IPS-11a (cell line): ENCODE results near the gene PACSIN1.
"Not testable (repeated sequence)": the region's sequence is repeated elsewhere in the genome, so short reads cannot be mapped to it uniquely, and the experiment has no call there.

Experiments used
- H3K4me3 ChIP-seq: one replicate; pipeline ENCODE4 v1.5.1; 2013; ENCODE audit warnings: low read depth, low read length, control low read depth

Gene PACSIN1

DNA sequence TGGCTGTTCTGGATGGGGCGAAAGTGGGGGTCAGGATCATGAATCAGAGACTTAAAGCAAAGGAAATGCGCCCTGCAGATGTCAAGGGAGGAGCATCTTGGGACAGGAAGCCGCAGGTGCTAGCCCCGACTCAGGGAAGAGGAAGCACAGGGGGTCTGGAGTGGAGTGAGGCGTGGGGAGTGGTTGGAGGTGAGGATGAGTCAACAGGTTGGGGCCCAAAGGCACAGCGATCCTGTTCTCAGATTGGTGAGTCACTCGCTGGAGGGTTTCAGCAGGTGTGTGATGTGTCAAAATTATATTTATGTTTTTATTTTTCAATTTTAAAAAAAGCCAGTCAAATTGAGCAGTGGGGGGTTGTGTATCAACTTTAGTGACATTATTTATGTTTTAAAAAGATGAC is 19.0 kb downstream of the PACSIN1 start:
- H3K4me3 ChIP-seq: no peak overlapping the region

DNA sequence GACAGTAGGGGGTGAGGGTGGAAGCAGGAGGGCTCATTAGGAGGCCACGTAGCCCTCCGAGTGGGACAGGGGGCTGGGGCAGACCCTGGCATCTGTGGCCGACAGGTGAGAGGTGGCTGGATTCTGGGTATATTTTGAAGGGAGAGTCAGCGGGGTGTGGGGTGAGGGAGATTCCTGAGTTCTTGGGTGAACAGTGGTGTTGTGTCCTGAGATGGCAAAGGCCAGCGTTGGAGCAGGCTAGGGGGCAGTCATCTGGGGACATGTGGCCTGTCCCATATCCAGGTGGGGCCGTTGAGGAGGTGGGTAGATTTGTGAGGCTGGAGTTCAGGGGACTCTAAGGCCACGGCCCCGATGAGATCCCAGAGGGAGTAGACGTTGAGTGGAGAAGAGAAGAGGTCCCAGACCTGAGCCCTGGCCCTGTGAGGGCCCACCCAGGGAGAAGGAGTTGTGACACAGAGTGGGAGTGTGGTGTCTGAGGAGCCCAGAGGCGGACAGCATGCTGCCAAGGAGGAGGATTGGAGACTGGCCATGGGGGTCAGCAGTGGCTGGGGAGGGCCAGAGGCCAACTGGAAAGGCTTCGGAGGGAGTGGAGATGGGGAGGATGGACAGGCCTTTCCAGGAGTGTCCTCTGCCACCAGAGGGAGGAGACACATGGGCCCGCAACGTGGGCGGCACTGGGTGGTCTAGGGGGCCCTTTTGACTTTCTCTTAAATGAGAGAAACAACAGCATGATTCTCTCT is 19.6 kb downstream of the PACSIN1 start:
- H3K4me3 ChIP-seq: no peak overlapping the region

DNA sequence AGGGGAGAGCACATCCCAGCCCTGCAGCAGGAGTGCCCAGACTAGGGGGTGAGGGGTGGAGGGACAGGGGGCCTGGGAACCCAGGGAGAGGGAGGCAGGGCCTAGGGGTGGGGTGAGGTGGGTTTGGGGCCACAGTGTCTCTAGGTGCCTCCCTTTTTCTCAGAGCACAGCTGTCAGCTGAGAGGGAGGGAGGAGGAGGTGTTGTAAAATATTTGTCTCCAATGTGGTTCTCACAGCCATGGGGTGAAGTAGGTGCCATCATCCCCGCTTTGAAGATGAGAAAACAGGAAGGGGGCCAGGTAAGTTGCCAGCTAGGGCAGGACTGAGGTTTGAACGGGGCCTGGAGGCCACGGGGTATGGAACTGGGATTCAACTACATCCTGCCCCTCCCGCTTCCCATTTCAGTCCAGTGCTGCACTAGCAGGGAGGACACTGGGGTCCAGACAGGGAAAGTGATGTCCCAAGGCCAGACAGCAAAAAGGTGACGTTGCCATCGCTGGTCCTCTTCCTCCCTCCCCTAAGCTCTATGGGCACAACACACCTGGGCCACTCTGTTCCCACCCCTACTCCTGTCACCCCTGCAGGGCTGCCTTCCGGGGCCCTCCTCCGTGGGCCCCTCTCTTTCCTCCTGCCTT is 20.3 kb downstream of the PACSIN1 start:
- H3K4me3 ChIP-seq: no peak overlapping the region

DNA sequence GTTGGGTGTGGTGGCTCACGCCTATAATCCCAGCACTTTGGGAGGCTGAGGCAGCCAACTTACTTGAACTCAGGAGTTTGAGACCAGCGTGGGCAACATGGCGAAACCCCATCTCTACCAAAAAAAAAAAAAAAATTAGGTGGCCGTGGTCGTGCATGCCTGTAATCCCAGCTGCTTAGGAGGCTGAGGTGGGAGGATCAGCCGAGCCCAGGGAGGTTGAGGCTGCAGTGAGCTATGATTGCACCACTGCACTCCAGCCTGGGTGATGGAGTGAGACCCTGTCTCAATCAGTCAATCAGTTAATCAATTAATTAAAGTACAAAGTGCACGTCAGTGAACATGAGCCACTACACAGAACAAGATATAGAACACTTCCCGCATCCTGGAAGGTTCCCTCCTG is 21.0 kb downstream of the PACSIN1 start:
- H3K4me3 ChIP-seq: not testable (repeated sequence)

DNA sequence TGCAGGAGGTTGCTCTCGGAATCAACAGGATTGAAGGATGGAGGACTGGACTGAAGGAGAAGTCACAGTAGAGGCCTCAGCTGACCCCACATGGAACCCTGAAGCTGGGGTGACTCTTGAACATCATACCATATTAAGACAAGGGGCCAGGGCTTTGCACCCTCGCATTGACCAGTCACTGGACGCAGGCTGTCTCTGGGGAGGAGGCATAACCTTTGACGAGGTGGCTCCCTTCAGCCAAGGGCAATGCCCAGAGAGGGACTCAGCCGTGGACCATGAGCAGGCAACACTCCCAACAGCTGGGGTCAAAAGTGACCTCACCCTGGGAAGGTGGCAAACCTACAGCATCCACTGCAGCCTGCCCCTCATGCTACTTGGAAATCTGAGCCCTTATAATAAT is 21.7 kb downstream of the PACSIN1 start:
- H3K4me3 ChIP-seq: no peak overlapping the region

DNA sequence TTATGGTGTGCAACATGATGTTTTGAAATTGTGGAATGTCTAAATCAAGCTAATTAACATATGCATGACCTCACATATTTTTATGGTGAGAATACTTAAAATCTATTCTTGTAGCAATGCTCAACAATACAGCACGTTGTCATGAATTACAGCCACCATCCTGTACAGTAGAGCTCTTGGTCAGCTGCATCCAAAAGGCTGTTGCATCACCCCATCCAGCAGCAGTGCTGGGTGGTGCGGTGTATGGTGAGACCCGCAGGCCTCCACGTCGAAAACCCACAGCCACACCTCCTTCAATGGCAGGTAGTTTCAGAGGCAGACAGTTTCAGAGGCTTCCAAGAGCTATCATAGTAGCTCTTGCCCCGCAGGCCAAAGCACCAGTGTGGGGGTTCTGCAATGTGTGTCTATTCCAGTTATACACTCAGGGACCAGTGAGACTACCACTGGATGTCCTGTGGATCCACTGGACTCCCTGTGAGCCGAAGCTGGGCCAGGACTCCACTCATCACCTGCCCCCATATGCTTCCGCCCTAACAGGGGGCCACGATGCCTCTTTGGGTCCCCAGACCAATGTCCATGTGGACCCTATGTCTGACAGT is 23.4 kb downstream of the PACSIN1 start:
- H3K4me3 ChIP-seq: no peak overlapping the region

DNA sequence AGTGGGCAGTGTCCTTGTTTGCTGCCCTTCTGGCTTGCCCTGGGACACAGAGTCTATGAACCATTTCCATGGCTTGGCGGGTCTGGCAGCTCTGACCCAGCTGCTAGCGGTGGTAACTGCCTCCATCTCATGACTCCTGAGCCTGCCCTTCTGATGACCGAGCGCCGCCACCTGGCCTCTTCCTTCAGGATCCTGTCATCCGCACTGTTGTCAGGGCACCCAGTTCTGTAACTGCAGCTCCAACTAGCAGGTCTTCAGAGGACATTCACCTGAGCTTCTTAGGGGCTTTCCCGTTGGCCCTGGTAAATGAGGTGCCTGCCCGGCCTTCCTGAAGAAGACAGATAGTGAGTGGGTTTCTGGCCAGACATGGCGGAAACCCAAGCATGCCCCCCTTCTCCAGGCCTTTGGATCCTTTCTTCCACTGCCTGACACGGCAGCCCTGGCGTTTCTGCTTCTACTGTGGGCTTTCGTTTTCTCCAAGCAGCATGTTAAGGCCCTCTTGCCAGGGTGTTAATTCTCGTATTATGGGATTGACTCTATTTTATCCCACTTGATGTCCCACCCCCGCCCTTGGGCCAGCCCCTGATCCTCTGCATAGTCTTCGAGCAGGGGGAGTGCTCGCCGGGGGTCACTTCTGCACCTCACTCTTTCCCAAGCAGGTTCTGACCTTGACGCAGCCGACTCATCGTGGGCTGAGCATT is 24.7 kb downstream of the PACSIN1 start:
- no peak overlapping the region for H3K4me3 ChIP-seq

DNA sequence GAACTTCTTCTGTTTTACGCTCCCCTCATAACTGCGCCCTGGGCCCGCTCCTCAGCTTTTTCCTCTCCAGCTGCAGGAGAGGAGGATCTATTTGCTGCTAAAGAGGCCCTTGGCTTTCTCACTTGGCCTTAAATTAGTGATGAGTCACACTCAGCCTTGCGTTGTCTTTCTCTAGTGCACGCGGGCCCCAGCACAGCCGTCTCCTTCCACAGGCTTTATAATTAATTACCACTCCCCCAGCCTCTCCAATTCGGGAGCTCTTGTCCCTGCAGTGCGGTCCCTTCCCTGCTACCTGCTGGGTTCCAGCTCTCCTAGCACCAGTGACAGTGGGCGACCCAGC is 25.2 kb downstream of the PACSIN1 start:
- H3K4me3 ChIP-seq: no peak overlapping the region

DNA sequence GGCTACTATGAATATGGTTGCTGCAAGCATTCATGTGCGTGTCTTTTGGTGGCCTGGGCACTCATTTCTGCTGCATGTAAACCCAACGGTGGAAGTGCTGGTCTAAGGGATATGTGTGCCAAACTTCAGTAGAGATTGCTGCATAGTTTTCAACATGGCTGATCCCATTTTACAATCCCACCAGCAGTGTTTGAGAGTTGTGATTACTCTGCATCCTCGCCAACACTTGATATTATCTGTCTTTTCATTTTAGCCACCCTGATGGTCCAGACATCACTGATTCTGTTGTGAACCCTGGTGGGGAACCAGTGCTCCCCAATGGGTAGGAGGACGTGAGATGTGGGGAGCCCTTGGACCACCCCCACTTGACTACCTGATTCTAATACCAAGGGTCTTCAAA is 27.5 kb downstream of the PACSIN1 start:
- H3K4me3 ChIP-seq: no peak overlapping the region

DNA sequence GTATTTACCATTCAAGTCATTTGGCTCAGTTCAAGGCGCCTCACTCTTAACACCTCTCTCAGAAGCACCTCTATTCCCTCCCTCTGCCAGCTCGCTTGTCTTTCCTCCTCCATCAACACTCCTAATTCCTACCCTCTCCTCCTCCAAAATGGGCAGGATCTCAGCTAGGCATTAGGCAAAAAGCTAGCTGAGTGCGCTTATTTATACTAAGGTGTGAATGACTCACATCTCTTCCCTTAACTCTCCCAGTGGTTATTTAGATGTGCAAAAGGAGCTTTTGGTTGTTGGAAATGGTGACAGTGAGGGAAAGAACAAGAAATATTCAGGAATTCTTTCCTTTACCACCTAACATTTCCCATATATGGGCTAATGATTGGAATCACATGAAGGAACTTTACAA is 29.1 kb downstream of the PACSIN1 start:
- no peak overlapping the region for H3K4me3 ChIP-seq

DNA sequence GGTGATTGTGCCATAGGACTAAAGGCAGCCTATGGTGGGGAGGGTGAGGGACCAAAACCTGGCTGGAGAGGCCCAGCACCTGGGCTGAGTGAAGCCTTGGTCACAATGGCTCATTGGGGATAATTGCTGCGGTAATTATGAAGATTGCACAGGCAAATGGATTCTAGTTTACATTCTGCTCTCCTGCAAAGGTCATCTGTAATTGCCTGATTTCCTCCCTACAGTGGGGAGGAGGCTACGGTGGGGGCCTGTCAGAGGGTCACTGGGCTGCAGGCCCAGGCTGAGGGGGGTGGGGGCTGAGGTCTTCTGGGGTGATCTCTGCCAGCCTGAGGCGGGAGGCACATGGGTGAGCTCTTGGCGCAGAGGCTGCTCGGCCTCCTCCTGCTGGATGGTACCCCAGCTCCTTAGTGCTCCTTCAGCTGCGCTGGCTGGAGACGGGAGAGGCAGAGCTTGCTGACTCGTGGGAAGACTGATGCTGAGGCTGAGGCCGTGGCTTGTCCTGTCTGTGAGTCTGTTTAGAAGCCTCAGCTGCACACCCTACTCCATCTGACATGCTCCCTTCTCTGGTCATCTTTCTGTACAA is 30.3 kb downstream of the PACSIN1 start:
- no peak overlapping the region for H3K4me3 ChIP-seq

DNA sequence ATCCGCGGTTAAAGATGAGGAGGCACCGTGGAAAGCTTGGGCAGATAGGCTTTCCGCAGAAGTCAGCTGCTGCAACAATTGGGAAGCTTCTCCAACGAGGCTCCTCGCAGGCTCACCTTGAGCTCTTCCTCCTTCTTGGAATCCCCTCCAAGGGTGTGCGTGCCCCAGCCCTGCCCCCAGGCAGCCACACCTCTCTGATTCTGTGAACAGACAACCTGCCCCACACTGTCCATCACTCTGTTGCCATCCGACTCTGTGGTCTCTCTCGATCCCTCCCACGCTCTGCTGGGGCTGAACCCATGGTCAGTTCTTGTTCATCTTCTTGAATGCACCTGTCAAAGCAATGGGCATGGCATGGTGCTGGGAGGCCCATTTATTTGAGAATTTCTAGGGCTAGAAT is 31.5 kb downstream of the PACSIN1 start:
- no peak overlapping the region for H3K4me3 ChIP-seq

DNA sequence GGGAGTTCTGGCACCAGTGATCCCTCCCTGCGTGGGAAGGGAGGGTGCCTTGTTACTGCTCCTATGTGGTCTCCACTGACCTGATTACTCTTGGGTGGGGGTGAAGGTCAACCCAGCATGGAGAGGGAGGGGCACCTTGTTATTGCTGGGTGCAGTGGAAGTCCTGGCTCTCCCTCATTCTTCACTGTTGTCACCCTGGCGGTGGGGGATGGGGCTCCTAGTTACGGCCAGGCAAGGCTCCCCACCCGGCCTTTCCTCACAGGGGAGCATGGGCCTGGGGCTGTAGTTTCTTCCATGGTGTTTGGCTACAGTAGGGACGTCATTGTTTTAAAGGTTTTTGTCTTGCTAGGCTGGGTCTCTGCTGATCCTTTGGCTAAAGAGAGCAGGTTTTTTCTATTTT is 40.8 kb downstream of the PACSIN1 start:
- H3K4me3 ChIP-seq: no peak overlapping the region

DNA sequence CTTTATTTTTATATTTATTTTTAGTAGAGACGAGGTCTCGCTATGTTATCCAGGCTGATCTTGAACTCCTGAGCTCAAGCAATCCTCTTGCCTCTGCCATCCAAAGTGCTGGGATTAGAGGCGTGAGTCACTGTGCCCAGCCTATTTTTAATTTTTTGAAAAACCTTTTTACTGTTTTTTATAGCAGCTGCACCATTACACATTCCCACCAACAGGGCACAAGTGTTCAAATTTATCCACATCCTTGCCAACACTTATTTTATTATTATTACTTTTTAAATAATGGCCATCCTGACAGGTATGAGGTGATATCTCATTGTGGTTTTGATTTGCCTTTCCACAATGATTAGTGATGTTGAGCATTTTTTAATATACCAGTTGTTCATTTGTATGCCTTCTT is 42.5 kb downstream of the PACSIN1 start:
- no peak overlapping the region for H3K4me3 ChIP-seq

DNA sequence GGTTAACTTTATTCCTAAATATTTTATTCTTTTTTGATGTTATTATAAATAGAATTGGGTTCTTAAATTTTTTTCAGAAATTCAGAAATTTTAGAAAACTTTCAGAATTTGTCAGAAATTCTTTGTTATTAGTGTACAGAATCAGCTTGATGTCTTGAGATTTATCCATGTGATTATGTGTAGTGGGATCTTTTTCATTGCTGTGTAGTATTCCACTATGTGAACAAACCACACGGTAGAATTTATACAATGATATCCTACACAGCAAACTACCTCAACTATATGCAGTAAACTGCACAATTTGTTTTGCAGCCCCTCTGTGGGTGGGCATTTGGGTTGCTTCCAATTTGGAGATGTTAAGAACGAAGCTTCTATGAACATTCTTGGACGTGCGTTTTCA is 43.9 kb downstream of the PACSIN1 start:
- H3K4me3 ChIP-seq: no peak overlapping the region

DNA sequence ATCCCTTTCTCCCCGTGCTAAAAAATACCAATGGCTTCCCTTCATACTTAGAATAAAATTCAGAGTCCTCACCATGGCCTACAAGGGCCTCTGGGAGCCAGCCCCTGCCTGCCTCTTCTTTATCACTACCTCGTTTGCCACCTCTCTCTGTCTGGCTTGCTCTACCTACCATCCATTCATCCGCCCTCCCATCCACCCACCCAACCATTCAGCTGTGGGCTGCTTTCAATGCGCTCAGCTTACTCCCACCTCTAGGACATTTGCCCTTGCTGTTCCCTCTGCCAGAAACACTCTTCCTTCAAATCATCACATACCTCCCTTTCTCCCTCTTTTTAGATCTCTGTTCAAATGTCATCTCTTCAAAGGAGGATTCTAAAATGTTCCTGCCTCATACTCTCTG is 44.4 kb downstream of the PACSIN1 start:
- H3K4me3 ChIP-seq: no peak overlapping the region

DNA sequence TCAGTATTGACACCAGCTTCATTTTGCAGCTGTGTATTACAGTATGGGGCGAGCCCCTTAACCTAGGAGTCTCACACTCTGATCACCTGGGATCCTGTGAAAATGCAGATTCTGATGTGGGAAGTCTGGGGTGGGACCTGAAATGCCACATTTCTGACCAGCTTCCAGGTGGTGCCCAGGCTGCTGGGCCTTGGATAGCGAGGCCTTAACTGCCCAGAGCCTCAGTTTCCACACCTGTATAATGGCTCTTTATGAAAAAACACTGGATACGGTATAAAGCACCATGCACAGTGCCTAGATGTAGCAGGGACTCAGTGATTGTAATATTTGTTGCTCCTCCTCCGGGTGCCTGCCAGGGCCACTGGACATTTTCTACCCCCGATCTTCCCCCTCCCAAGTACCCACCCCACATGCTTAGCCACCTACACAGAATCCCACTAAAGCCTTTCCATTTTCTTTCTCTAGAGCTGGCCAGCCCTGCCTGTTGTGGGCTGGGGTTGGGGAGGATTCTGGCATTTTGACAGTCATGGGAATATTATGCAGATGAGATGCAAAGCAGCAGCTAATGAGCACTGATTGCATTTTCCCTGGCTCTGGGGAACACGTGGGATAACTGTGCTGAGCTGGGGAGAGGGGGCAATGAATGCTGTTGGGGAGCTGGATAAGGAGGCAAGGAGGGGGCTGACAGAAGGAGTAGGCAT is 45.5 kb downstream of the PACSIN1 start:
- H3K4me3 ChIP-seq: no peak overlapping the region

DNA sequence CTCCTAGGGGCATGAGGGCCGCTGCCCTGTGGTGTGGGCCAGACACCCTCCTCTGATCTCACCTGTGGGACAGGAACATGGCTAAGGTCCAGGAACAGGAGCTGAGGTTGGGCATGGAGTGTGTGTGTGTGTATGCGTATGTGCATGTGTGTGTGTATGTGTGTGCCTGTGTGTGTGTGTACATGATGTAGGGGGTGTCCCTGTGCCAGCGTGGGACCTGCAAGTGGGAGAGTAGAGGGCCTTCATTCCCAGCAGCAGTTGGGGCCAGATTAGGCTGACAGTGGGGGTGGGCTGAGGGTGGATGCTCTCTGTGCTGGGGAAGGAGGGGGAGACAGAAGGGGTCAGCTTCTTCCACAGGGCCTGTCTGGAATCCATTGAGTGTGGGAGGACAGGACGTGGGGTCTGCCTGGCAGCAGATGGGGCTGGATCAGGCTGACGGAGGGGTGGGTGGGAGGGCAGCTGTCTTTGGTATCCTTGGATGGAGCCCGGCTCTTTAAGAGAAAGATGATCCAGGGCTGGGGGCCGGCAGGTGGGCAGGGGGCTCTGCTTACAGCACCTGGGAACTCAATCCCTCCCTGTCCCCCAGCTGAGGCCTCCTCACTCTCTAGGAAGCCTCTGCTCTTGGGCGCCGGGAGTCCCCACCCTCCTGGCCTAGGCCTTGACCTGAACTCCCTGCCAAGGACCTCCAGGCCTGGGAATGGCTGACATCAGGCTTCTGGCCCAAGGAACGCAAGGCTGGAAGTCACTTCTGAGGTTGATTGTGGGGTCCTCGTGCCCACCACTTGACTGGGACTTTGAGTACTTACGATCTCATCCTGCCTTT is 46.2 kb downstream of the PACSIN1 start:
- H3K4me3 ChIP-seq: no peak overlapping the region

DNA sequence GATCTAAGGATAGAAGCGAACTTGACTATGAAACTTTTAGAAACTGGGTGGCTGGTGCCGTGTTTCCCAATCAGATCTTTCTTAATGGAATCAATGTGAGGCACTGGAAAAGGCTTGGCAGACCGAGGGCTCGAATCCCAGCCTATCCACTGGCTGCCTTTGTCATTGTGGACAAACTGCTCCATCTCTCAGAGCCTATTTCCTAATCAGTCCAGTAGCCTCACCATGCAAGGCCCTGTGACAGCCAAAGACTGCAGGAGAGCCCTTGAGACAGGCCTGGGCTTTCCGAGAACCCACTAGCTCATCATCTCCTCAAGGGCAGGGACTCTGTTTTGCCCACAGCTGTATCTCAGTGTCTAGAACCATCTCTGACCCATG is 46.9 kb downstream of the PACSIN1 start:
- H3K4me3 ChIP-seq: no peak overlapping the region

DNA sequence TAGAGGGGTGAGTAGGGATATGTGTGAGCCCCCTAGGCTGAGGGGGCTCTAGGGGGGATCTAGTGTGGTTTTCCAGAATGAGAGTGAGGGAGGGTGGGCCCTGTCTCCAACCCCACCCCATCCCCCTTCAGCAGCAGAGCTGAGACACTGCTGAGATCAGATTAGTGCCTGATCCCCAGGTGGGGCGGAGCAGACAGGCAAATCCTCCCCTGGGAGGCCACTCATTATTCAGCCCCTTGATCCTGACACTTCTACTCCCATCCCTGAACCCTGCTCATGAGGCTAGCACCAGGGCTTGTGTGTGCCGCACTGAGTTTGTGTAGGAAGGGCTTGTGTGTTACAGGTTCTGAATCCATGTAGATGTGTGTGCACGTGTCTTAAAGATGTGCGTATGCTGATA is 47.8 kb downstream of the PACSIN1 start:
- H3K4me3 ChIP-seq: no peak overlapping the region
